Stimulated activated CD4-positive, alpha-beta T cell treated with anti-CD3 and anti-CD28 coated beads, TNF-alpha, amount 100 ng/mL, for 4 hours (primary cell): ENCODE results near the gene TMEM178A.
"Not testable (repeated sequence)": the region's sequence is repeated elsewhere in the genome, so short reads cannot be mapped to it uniquely, and the experiment has no call there.

Experiments
- DNase-seq, 3 experiments: peaks; one replicate each; pipeline ENCODE4 v3.0.0-alpha.2; 2020; ENCODE audit warnings: low read depth in 3 of 3

The TMEM178A gene

DNA sequence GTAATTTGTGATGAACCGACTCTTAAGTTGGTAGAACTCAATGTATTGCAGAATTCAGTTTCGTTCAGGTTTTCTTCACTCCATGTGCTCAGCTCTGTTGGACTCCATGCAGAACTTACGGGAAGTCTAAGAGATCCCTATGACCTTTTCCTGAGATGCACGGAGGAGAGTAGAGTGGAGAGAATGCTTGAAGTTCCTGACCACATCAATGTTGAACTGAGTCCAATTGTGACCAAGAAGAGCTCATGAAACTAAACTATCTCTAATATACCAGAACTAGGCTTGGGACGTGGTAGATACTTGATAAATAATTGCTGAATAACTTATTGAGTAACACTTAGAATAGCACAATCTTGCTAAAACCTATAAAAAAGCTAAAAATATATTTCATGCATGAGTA, 47.2 kb downstream of the TMEM178A start:
- DNase-seq = no peak

DNA sequence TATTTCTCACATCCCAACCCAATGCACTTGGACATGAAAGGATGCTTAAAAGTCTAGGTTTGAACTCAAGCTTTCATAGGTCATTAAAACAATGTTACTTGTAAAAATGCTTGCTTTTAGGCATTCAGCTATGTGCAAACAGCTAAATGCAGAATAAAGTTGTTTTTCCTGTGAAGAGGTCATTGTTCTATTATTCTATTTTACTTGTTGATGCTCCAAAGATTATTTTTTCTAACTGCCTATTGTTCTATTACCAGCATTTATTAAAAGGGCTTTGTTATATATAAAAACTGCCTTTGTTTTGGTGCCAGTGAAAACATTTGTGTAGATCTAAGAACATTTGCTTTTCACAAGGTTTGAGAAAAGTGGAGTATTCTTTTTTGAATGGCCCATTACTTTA, 49.4 kb downstream of the TMEM178A start:
- no peak for DNase-seq

DNA sequence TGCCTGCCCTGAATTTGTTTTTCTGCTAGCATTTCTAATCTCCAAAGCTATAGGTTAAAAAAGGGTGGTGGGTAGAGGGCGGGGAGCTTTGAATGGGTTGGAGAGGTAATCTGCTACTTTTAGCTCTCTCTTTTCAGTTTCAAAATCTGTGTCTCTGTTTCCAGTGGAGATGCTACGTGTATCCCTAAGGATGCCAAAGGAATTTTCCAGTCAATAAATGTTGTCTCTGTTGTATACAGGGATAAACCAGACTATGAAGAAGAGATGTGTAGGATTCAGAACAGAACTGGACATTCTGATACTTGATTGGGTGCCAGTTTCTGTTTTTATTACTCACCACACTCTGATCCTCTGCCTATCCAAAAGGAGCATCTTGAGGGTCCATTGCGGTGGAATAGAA, 50.1 kb downstream of the TMEM178A start:
- no peak for DNase-seq

DNA sequence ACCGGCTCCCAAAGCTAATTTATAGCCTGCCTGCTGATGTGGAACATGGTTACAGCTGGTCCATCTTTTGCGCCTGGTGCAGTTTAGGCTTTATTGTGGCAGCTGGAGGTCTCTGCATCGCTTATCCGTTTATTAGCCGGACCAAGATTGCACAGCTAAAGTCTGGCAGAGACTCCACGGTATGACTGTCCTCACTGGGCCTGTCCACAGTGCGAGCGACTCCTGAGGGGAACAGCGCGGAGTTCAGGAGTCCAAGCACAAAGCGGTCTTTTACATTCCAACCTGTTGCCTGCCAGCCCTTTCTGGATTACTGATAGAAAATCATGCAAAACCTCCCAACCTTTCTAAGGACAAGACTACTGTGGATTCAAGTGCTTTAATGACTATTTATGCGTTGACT, 51.4 kb downstream of the TMEM178A start:
- DNase-seq = no peak

DNA sequence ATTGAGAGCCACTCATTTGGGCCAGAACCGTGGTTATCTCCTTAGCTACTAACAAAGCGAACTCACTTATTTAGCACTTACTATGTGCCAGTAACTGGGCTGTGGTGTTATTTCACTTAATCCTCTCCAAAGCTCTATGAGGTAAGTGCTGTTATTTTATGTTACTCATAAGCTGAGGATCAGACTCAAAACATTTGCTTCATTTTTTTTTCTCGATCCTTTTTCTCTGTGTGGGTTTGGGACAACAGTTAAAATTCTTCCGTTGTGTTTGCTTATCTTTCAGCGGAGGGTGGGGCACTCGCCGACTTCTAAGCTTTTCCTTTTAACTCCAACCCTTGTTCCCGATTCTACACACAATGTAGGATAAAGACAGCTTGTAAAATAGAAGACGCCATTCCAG, 52.8 kb downstream of the TMEM178A start:
- DNase-seq = no peak

DNA sequence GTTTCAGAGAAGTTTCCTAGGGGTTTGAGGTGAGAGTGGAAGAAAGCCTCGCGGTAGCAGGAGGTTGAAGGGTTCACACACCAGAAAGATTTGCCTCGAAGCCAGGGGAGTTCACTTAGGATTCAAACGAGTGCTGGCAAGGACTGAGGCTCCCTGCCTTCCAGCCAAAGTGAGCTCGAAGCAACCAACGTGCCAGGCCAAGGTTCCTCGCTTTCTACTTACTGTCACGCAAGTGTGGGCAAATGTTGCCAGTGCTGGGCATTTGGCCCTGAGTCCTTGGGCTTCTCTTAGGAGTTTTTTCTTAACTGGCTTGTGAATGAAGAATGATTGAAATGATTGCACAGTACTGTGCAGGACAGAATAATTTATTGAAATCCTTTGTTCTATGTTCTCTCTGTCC, 53.6 kb downstream of the TMEM178A start:
- no peak for DNase-seq

DNA sequence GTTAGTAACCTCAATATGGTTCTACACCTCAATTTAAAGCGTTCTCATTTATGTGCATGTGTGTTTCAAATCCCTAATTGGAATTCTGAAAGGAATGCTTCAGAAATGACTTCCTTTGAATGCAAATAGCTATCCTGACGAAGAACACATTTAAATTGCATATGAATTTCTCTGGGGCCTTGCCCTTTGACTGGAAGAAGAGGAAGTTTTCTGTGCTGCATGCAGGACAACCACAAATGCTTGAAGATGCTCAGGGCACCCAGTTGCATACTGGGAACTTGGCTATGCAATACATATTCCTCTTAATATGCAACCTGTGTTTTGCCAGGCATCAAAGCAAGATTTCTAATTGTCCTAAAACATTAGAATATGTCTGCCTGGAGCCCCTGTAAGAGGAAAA, 55.3 kb downstream of the TMEM178A start:
- no peak for DNase-seq

DNA sequence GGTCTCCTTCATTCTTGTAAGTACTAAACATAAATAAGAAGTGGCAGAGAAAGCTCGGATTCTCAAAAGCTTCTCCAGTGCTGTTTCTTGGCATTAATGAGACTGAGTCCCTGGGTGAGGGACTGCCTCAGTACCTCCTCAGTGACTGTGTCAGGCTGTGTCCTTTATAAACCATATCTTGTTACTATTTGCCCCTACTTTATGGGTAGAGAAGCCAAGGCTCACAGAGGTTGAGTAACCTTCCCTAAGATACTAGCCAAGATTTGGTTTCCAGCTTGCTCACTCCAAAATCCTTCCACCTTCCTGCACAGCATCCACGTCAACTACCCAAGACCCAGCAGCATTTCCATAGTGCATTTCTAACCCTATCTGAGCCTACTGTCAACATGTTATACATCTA, 57.8 kb downstream of the TMEM178A start:
- no peak for DNase-seq

DNA sequence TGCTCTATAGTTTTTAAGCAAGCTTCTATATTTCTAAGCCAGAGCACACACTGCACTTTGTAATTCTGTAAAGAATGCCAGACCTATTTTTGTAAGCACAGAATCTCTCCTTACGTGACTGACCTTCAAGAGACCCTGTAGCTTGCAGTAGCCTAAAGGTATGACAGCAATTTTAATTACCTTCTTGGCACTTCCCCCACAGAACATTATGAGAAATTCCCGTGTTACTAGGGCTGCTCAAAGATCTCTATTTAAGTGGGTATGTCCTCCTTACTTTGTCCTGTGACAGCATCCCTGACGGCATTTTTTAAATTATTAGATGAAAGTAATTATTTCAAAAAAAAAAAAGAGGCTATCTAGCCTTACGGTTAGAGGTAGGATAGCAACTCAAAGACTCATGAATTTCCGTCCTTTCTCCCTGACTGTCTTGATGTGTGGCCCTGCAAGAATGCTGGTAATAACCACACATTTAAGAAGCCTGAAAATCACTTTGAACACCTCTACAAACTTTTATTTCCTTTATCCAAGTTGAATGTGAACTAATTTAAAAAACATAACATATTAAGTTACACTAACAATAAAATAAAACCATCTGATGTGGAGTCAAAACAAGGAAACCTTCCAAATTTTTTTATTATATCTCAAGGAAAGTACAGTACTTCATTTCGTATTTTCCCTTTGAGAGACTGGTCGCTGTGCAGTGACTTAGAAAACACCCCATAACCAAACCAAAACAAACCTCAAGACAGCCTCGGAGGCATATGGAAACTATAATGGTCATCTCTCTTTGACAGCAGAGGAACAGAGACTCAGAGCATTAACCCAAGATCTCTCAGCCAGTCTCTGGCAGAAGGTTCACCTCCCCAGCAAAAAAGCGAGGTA, 58.5 kb downstream of the TMEM178A start:
- DNase-seq = no peak

DNA sequence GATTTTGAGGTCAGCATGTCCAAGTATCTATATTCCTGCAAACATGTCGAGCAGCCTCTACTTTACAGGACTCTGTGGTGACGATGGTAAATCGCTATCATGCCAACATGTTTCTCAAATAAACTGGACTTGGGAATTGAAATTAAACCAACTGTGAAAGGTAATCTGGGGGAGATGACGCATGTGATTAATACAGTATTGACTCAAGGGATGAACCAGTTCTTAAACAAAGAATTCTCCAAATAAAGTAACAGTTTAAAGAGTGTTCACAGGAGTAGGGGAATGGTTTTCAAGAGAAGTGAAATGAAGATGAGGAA, 59.1 kb downstream of the TMEM178A start:
- DNase-seq = no peak

DNA sequence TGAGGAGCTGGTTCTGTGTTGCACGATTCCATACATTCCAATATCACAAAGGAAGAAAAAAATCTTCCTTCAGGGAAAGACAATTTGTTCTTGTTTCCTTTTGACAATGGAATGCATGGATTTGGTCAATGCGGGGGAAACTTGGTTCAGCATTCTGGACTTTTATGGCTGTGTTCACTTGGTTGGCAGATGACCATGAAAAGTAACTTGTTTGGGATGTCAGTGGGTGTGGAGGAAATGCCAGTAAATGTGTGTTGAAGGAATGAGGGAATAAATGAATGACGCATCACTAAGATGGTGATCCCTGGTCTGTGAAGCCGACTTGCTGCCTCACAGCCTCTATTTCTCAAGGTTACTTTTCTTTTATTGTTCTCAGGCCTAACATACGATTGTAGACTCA, 59.7 kb downstream of the TMEM178A start:
- DNase-seq = no peak

DNA sequence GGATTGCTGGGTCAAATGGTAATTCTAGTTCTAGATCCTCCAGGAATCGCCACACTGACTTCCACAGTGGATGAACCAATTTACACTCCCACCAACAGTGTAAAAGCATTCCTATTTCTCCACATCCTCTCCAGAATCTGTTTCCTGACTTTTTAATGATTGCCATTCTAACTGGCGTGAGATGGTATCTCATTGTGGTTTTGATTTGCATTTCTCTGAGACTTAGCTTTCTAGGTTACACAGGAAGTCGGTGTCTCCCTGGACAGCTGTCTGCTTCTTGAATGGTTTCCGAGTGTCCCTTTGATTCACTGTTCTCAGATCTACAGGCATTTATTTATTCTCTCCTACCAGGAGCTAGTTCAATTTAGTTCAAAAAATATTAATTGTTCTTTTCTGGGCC, 62.4 kb downstream of the TMEM178A start:
- not testable (repeated sequence) for DNase-seq

DNA sequence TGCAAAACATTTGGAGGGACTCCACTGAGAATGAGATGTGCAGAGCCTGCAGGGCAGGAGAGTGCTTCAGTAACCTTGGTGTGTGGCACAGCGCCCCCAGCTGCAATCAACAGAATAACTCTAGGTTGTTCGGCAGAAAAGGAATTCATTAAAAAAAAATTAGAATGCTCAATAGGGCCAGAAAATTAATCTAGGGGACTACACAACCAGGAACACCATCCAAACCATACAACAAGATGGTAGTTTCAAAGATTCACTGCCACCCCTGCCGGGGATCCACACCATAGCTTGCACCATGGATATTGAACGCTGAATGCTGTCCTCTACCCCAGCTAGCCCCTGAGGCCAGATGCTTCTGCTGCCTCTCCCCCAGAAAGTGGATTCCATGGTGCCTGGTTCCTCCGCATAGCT, 63.2 kb downstream of the TMEM178A start:
- DNase-seq = no peak

DNA sequence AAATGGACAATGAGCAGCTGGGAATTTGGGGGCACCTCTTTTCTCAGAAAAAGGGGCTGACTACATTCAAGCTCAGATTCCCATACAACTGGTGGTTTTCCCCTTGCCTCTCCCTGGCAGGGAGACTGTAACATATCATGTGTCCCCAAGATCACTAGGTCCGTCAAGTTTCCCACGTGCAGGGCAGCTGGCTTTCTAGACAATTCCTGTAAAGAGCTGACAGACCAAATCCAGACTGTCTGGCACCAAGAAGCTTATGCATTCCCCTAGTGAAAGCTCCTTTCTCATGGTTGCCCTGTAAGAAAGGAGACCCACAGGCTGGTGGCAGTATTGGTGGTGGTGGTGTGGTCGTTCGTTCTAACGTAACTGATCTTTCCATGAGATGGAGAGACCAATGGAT, 64.6 kb downstream of the TMEM178A start:
- DNase-seq = no peak

DNA sequence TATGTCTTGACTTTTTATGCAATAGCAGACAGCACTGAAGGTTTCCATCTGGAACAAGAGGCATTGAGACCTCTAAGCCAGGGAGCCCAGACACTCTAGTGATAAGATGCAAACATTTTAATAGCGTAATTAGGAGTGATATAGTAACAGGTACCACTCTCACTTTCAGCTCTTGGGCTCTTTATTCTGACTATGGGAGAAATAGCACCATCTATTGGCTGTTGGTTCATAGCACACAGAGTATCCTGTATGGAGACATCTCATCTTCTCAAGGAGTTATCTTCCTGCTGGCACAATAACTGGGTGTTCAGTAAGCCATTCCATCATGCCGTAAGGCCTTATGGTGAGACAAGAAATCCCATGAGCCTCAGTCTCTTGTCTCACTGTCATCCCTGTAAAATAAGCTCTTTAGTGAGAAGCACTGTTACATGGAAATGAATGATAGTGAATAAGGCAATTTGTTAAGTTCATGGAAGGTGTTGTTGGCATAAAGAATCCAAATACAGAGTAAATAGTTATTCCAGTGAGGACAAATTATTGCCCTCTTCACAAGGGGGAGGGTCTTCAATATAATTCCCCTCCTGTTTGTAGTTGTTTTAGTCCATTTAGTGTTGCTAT, 65.1 kb downstream of the TMEM178A start:
- DNase-seq = no peak

DNA sequence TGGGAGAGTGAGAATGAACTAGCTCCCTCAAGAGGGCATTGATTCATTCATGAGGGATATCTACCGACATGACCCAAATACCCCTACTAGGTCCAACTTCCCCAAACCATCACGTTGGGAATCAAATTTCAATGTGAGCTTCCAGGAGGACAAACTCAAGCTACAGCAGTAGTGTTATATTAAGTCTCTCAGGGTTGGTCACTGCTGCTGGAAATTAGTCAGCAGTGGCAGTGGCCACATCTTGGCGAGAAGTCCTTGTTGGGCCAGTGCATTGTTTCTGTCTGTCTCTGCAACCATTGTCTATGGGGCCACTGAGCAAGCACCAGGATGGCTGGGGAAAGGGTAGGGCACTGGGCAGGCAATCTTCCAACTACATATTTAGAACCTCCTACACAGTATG, 65.8 kb downstream of the TMEM178A start:
- DNase-seq = no peak

DNA sequence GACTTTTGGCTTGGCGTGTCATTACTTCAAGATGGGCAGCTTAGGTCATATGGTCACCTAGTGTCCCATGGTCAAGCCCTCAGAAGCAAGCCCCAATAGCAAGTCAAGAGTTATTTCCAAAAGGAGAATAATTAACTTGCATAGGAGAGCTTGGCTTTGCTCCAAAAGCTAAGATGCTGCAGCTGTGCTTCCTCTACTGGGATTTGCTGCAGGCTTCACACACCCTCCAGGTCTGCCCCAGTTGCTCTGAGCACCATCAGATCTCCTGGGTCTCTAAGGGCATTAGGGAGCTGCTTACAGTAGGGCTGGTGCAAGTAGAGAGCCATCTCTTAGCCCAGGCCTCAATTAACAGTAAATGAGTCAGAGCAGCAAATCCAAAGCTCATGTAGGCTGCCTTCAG, 66.8 kb downstream of the TMEM178A start:
- DNase-seq = no peak

DNA sequence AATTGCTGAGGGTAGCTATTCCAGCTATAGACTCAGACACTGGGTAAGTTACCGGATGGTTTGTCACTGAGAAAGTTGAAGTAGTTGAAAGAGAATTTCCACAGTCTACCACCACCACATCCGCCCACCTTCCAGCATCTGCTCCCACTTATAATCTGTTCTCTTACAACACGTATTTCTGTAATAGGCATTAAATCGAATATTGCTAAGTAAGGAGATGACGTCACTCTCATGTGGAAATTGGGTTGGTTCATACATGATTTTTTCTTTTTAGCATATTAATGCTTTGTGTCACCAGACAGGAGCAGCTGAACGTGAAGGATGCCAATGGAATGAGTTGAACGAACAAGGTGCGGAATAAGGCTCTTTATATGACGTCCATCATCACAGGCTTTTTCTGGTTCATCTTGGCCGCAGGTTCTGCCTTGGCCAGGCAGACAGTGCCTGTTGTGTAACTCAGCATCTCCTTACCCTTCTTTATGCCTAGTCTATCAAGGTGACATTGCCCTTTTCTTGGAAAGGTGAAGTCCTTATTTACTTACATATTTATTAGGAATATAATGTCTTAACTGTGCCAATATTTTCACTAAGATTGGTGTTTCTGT, 67.5 kb downstream of the TMEM178A start:
- DNase-seq = no peak

DNA sequence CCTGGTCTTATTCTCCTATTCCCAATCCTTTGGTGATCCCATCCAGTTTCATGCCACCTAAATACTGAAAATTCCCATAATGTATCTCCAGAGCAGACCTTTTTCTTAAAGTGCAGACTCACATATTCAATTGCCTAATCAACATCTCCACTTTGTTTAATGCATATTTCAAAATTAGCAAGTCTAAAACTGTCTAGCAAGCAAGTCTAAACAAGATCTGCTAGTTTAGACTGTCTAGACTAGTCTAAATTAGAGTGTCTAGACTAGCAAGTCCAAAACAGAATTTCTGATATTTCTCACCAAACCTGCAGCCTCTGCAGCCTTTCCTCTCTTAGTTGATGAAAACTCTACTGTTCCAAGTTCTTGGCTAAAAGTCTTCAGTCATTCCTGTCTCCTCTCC, 68.7 kb downstream of the TMEM178A start:
- DNase-seq = no peak

DNA sequence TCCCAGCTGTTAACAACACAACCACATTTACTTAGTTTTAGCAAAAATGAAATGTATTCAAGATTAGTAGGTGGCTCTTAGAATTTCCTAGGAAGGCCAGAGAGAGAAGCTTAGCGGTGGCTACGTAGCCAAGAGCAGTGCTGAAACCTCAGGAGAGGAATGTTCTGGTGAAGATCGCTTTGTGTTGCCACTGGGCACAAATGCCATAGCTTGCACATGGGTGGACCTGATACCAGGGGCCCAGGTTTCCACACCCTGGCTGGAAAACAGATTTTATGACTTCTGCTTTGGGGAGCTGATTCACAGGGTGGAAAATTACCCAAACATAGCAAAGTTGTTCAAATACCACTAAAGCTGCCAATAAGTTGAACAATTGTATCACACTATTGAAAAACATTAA, 69.9 kb downstream of the TMEM178A start:
- no peak for DNase-seq

DNA sequence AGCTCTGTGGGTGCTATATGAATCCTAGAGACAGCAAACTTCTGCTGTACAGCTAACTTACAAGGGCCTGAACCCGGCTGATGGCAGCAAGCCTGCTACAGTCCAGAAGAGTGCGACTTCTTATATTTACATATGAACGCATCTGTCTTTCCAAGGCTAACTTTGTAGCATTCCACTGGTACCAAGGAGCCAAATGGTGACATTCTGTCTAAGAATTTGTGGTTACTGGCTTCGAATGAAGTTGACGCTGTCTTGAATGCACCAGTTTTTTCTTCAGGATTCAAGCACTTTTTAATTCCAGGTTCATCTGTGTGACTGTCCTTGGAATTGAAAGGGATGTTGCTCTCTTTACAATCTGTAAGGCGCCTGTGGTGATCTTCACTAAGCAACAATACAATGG, 70.9 kb downstream of the TMEM178A start:
- no peak for DNase-seq

DNA sequence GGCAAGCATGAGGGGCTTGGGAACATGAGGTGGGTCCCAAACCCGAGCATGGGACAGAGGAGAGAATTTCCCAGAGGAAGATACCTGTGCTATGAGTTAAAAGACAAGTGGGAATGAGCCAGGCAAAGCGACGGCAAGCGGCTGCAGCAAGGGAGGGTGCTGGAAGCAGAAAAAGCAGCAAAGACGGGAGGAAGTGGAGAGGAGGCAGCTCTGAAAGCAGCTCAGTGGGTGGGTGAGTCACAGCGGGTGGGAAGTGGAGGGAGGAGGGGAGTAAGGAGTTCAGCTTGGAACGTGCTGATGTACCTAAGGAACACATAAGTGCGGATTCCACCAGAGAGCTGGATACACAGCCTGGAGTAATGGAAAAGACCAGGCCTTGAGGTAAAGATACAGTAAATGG, 71.9 kb downstream of the TMEM178A start:
- DNase-seq = no peak

DNA sequence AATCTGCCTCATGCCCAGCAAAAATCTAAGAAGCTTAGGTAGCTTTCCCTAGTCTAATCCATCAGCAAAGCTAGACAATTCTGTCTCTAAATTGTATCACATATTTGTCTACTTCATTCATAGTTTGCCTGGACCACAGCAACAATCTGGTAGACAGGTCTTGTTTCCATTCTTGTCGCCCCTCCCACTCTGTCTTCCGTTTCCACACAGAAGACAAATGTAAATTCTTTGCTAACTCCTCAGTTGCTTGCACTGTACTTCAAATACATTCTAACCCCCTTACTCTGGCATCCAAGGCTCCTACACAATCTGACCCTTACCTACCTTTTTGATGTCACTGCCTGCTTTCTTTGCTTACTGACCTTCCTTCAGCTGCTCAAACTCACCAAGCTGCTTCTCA, 73.2 kb downstream of the TMEM178A start:
- DNase-seq = no peak
